ENCODE measurements around the gene EXD3. TPM values are rescaled to one million over a fixed set of nuclear protein-coding genes. Genes with fewer than 3 reads are reported as not detected.
A peak's percentile ranks its signal among the peaks of the same experiment; 100 is the strongest.

Gene EXD3
- total RNA-seq, 4 donors from 2014 or later = 8.3 to 22.3 (median 14.2) TPM

- WGBS = 80% methylated on average over 10 of the region's 28 CpGs
- TF ChIP-seq POLR2A (IDR thresholded peaks at IDR 0.05; ENCODE audit: low read depth) (no peak), CTCF (IDR thresholded peaks at IDR 0.05) (no peak), EP300 (IDR thresholded peaks at IDR 0.05) (no peak), POLR2AphosphoS5 (IDR thresholded peaks at IDR 0.05) (no peak)
- H3K4me1 ChIP-seq = peaks cover 20 to 32% (median 30%) of the 10 kb centered on the region in 4 donors
- peak overlapping the region in 1 of 4 donors; percentile 14 for H3K27ac ChIP-seq (replicated peaks in 1 of 4)
- H3K9me3 ChIP-seq = no peaks in the 10 kb centered on the region
- intact Hi-C loops (cut with DNase I) = no loop called here
- H3K36me3 ChIP-seq = no peaks in the 10 kb centered on the region
- peaks cover 8 to 73% (median 23%) of the 10 kb centered on the region in 4 donors for H3K27me3 ChIP-seq
- DNase-seq (ENCODE audit: extremely low spot score) = no peak
- H3K4me3 ChIP-seq = no peak overlapping the region
Measured at GRCh38 chr9:137311986-137312851, 110.7 kb downstream of the EXD3 start.

- Histone ChIP-seq H3K36me3 (no peaks in the 10 kb centered on the region), H3K27me3 (peaks cover 4 to 73% (median 18%) of the 10 kb centered on the region in 4 donors), H3K27ac (replicated peaks in 1 of 4) (peak overlapping the region in 1 of 4 donors; percentile 14), H3K4me1 (peaks cover 24 to 34% (median 31%) of the 10 kb centered on the region in 4 donors), H3K9me3 (no peaks in the 10 kb centered on the region), H3K4me3 (no peak overlapping the region)
- TF ChIP-seq POLR2A (IDR thresholded peaks at IDR 0.05; ENCODE audit: low read depth) = no peak
- no peak for TF ChIP-seq POLR2AphosphoS5 (IDR thresholded peaks at IDR 0.05)
- TF ChIP-seq EP300 (IDR thresholded peaks at IDR 0.05) = no peak
- TF ChIP-seq CTCF (IDR thresholded peaks at IDR 0.05) = no peak
- DNase-seq (ENCODE audit: extremely low spot score) = no peak
- intact Hi-C loops (cut with DNase I) = no loop called here
- WGBS = 96% methylated on average over 4 of the region's 27 CpGs
Measured at GRCh38 chr9:137311171-137311985, 111.6 kb downstream of the EXD3 start.

GRCh38 chr9:137310189-137311052 is 112.5 kb downstream of the EXD3 start:
- Histone ChIP-seq H3K27ac (replicated peaks in 1 of 4) (no peak overlapping the region), H3K4me1 (peaks cover 24 to 34% (median 31%) of the 10 kb centered on the region in 4 donors), H3K27me3 (peaks cover 0 to 73% (median 15%) of the 10 kb centered on the region in 4 donors), H3K36me3 (no peaks in the 10 kb centered on the region), H3K4me3 (no peak overlapping the region), H3K9me3 (no peaks in the 10 kb centered on the region)
- 81% methylated on average over 15 of the region's 20 CpGs for WGBS
- TF ChIP-seq CTCF (IDR thresholded peaks at IDR 0.05) (no peak), POLR2AphosphoS5 (IDR thresholded peaks at IDR 0.05) (no peak), POLR2A (IDR thresholded peaks at IDR 0.05; ENCODE audit: low read depth) (no peak), EP300 (IDR thresholded peaks at IDR 0.05) (no peak)
- intact Hi-C loops (cut with DNase I) = no loop called here
- DNase-seq (ENCODE audit: extremely low spot score) = no peak

GRCh38 chr9:137309368-137310188 is 113.4 kb downstream of the EXD3 start:
- H3K4me1 ChIP-seq = peaks cover 30 to 36% (median 33%) of the 10 kb centered on the region in 4 donors
- no peaks in the 10 kb centered on the region for H3K9me3 ChIP-seq
- 96% methylated on average over 9 of the region's 15 CpGs for WGBS
- intact Hi-C loops (cut with DNase I) = no loop called here
- peaks cover 0 to 73% (median 13%) of the 10 kb centered on the region in 4 donors for H3K27me3 ChIP-seq
- TF ChIP-seq CTCF (IDR thresholded peaks at IDR 0.05) (no peak), POLR2AphosphoS5 (IDR thresholded peaks at IDR 0.05) (no peak), EP300 (IDR thresholded peaks at IDR 0.05) (no peak), POLR2A (IDR thresholded peaks at IDR 0.05; ENCODE audit: low read depth) (no peak)
- H3K27ac ChIP-seq (replicated peaks in 1 of 4) = no peak overlapping the region
- H3K36me3 ChIP-seq = no peaks in the 10 kb centered on the region
- no peak for DNase-seq (ENCODE audit: extremely low spot score)
- H3K4me3 ChIP-seq = no peak overlapping the region

Data from esophagus muscularis mucosa (tissue), 4 donors.